Stimulated activated naive CD8-positive, alpha-beta T cell treated with anti-CD3 and anti-CD28 coated beads, Interleukin-15, Interleukin-2, amounts not matched to agents 100 ng/mL and 50 ng/mL, for 24 hours (primary cell): ENCODE measurements around the gene EFCAB7.

Experiments used
- H3K27ac Mint-ChIP-seq: one replicate; pipeline ENCODE4 v1.8.0; 2021; ENCODE audit warnings: mild to moderate bottlenecking, mixed read lengths
- H3K27me3 Mint-ChIP-seq: one replicate; pipeline ENCODE4 v1.8.0; 2021; ENCODE audit warnings: mixed read lengths
- H3K36me3 Mint-ChIP-seq: one replicate; pipeline ENCODE4 v1.8.0; 2021; ENCODE audit warnings: low read depth, mixed read lengths
- H3K4me1 Mint-ChIP-seq: one replicate; pipeline ENCODE4 v1.8.0; 2021; ENCODE audit warnings: low read depth, mixed read lengths
- H3K4me3 Mint-ChIP-seq: one replicate; pipeline ENCODE4 v1.8.0; 2021; ENCODE audit warnings: mild to moderate bottlenecking, mixed read lengths
- H3K9me3 Mint-ChIP-seq: one replicate; pipeline ENCODE4 v1.8.0; 2021; ENCODE audit warnings: mixed read lengths

EFCAB7 gene

GRCh38 chr1:63603810-63604209 lies 80.5 kb downstream of the EFCAB7 start:
- H3K9me3 Mint-ChIP-seq, result no peaks in the 10 kb centered on the region
- H3K4me3 Mint-ChIP-seq, result no peak overlapping the region
- no peak overlapping the region for H3K27ac Mint-ChIP-seq
- peaks cover 5% of the 10 kb centered on the region for H3K4me1 Mint-ChIP-seq
- peaks cover 19% of the 10 kb centered on the region for H3K36me3 Mint-ChIP-seq
- H3K27me3 Mint-ChIP-seq, result no peaks in the 10 kb centered on the region

GRCh38 chr1:63607322-63607721 lies 84.0 kb downstream of the EFCAB7 start:
- no peak overlapping the region for H3K4me3 Mint-ChIP-seq
- H3K9me3 Mint-ChIP-seq, result no peaks in the 10 kb centered on the region
- H3K27ac Mint-ChIP-seq, result no peak overlapping the region
- H3K27me3 Mint-ChIP-seq, result no peaks in the 10 kb centered on the region
- peaks cover 15% of the 10 kb centered on the region for H3K36me3 Mint-ChIP-seq
- H3K4me1 Mint-ChIP-seq, result peaks cover 11% of the 10 kb centered on the region

DNA sequence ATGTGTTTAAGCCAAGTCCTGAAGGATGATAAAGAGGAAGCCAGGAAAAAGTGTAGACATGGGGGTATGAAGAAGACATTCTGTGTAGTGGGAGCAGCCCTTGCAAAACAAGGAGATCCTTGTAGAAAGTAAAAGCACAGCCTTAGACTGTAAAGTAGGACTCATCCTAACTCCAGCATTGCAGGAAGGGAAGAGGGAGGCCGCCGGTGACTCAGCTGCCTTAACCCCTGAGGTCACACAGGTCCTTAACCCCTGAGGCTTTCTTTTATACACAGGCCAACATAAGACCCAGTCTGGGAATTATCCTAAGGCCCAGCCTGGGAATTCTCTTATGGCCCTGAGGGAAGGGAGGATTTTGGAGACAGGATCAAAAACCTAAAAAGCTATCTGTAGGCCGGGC lies 87.9 kb downstream of the EFCAB7 start:
- Mint-ChIP-seq H3K27me3 (no peaks in the 10 kb centered on the region), H3K27ac (no peak overlapping the region), H3K4me3 (no peak overlapping the region), H3K4me1 (peaks cover 11% of the 10 kb centered on the region), H3K9me3 (no peaks in the 10 kb centered on the region), H3K36me3 (no peaks in the 10 kb centered on the region)

DNA sequence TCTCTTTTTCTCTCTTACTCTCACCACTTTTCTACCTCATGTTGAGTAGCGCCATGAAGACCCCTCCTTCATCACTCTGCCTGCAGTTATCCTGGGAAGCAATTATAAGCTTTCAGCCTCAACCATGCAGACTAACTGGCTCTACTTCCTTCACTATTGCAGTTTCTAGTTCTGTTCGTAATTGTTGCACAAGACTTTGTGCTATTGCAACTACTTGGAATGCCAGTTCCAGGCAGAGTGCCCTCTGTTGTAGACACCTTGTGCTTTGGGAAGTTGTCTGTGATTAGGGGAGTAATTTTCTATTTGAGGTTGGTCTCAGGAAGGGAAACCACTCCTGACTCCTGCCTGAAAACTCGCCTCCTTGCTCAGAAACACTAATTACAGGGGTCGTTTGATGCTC lies 89.2 kb downstream of the EFCAB7 start:
- peaks cover 11% of the 10 kb centered on the region for H3K4me1 Mint-ChIP-seq
- no peaks in the 10 kb centered on the region for H3K9me3 Mint-ChIP-seq
- no peak overlapping the region for H3K27ac Mint-ChIP-seq
- H3K27me3 Mint-ChIP-seq, result no peaks in the 10 kb centered on the region
- H3K4me3 Mint-ChIP-seq, result no peak overlapping the region
- no peaks in the 10 kb centered on the region for H3K36me3 Mint-ChIP-seq

DNA sequence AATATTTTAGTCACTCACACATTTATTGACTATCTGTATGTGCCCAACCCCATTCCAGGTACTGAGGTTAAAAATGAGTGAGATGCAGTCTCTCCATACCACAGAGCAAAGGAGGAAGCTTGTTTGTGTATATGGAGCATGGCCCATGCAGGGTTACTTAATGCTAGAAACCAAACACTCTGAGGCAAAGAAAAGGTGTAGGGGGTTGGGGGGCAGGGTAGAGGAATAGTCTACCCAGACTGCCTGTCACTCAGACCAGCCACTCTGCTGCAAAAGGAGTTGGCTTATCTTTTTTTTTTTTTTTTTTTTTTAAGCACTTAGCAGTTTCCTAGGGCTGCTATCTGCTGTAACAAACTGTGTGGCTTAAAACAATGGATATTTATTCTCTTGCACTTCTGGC lies 89.6 kb downstream of the EFCAB7 start:
- Mint-ChIP-seq H3K36me3 (no peaks in the 10 kb centered on the region), H3K27me3 (no peaks in the 10 kb centered on the region), H3K27ac (no peak overlapping the region), H3K9me3 (no peaks in the 10 kb centered on the region), H3K4me3 (no peak overlapping the region), H3K4me1 (peaks cover 11% of the 10 kb centered on the region)

- Mint-ChIP-seq H3K27ac (no peak overlapping the region), H3K27me3 (no peaks in the 10 kb centered on the region), H3K9me3 (no peaks in the 10 kb centered on the region), H3K4me3 (no peak overlapping the region), H3K36me3 (no peaks in the 10 kb centered on the region), H3K4me1 (no peaks in the 10 kb centered on the region)
Observed at GRCh38 chr1:63615768-63616420, 92.6 kb downstream of the EFCAB7 start.

DNA sequence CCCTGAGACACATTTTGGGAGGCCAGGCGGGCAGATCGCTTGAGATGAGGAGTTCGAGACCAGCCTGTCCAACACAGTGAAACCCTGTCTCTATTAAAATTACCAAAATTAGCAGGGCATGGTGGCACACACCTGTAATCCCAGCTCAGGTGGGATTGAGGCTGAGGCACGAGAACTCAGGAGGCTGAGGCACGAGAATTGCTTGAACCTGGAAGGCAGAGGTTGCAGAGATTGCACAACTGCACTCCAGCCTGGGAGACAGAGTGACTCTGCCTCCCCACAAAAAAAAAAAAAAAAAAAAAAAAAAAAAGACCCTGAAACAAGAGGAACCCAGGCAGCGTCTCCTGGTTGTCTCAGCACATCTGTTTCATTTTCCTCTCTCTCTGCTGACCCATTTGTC lies 94.1 kb downstream of the EFCAB7 start:
- Mint-ChIP-seq H3K27me3 (no peaks in the 10 kb centered on the region), H3K4me1 (no peaks in the 10 kb centered on the region), H3K4me3 (no peak overlapping the region), H3K27ac (no peak overlapping the region), H3K36me3 (no peaks in the 10 kb centered on the region), H3K9me3 (no peaks in the 10 kb centered on the region)

GRCh38 chr1:63618011-63618410 lies 94.7 kb downstream of the EFCAB7 start:
- no peaks in the 10 kb centered on the region for H3K4me1 Mint-ChIP-seq
- no peaks in the 10 kb centered on the region for H3K27me3 Mint-ChIP-seq
- H3K4me3 Mint-ChIP-seq, result no peak overlapping the region
- H3K36me3 Mint-ChIP-seq, result no peaks in the 10 kb centered on the region
- H3K9me3 Mint-ChIP-seq, result no peaks in the 10 kb centered on the region
- no peak overlapping the region for H3K27ac Mint-ChIP-seq

DNA sequence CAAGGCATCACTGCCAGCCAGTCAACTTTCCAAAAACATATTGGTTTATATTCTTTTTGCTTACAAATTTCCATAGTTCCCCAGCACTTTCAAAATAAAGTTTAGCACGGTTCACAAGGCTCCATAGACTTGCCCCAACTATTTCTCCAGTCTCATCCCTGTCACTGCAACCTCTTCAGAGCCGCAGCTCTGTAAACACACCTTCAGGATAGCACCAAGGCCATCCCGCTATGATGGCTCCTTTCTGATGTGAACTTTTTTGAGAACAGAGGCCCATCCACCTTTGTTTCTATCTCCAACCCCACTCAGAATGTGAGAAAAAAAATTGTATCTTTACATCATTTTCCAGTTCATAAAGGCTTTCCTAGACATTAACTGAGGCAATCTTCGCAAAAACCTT lies 96.2 kb downstream of the EFCAB7 start:
- Mint-ChIP-seq H3K27me3 (no peaks in the 10 kb centered on the region), H3K36me3 (no peaks in the 10 kb centered on the region), H3K4me1 (no peaks in the 10 kb centered on the region), H3K9me3 (no peaks in the 10 kb centered on the region), H3K4me3 (no peak overlapping the region), H3K27ac (no peak overlapping the region)

DNA sequence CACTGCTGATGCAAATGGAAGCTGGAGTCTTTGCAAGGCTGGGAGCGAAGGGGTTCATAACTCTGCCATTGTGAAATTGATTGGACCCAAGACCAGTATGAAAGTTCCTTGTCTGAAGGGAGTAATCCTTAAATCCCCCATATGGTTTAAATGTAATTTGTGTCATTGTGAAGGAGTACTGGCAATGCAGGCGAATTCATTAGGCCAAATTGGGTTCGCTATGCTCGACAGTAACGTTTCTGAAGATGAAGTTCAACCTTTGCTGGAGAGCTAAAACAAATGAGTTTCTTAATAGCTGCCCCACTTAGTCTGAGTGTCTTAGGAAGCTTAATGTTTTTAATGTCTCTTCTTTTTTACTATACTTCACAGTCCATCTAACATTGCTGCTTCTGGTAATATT lies 97.3 kb downstream of the EFCAB7 start:
- no peaks in the 10 kb centered on the region for H3K27me3 Mint-ChIP-seq
- no peak overlapping the region for H3K27ac Mint-ChIP-seq
- no peaks in the 10 kb centered on the region for H3K9me3 Mint-ChIP-seq
- H3K4me1 Mint-ChIP-seq, result peaks cover 1% of the 10 kb centered on the region
- no peaks in the 10 kb centered on the region for H3K36me3 Mint-ChIP-seq
- no peak overlapping the region for H3K4me3 Mint-ChIP-seq

- Mint-ChIP-seq H3K27ac (no peak overlapping the region), H3K4me3 (no peak overlapping the region), H3K4me1 (peaks cover 5% of the 10 kb centered on the region), H3K9me3 (no peaks in the 10 kb centered on the region), H3K27me3 (no peaks in the 10 kb centered on the region), H3K36me3 (no peaks in the 10 kb centered on the region)
Observed at GRCh38 chr1:63621075-63621474, 97.8 kb downstream of the EFCAB7 start.

DNA sequence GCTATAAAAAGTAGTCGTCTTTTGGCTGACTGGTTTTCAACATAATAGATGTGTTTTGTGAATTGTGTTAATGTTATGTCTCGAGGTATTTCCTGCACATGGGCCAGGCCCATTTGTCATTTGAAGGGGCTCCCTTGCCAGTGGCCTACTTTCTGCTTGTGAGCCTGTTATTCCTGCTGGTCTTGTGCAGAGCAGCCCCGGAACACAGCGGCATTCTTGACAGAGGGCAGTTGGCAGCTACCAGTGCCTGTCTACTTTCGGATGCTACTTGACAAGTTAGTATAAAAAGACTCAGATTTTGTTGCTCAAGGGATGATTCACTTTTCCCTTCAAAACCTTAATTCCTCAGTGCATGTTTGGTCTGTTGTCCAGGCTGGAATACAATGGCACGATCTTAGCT lies 98.4 kb downstream of the EFCAB7 start:
- peaks cover 5% of the 10 kb centered on the region for H3K4me1 Mint-ChIP-seq
- no peaks in the 10 kb centered on the region for H3K9me3 Mint-ChIP-seq
- H3K4me3 Mint-ChIP-seq, result no peak overlapping the region
- no peak overlapping the region for H3K27ac Mint-ChIP-seq
- H3K27me3 Mint-ChIP-seq, result no peaks in the 10 kb centered on the region
- H3K36me3 Mint-ChIP-seq, result no peaks in the 10 kb centered on the region
